ENCODE results near the gene FBXL2. TPM values are rescaled to one million over a fixed set of nuclear protein-coding genes. Genes with fewer than 3 reads are reported as not detected.
A peak's percentile ranks its signal among the peaks of the same experiment; 100 is the strongest.

The FBXL2 gene
- total RNA-seq, 1 experiment from 2014 or later = 9.8 TPM

GRCh38 chr3:33388374-33389100 is 111.3 kb downstream of the FBXL2 start:
- H3K9me3 Mint-ChIP-seq (ENCODE audit: unreplicated experiment) = no peaks in the 10 kb centered on the region
- DNase-seq (ENCODE audit: unreplicated experiment) = no peak
- peaks cover 95% of the 10 kb centered on the region for H3K36me3 Mint-ChIP-seq (ENCODE audit: insufficient read depth, unreplicated experiment)
- intact Hi-C loops (cut with micrococcal nuclease) = no loop called here
- POLR2A ChIA-PET = no interaction called here
- CTCF ChIA-PET = interaction anchor here (0.5 to 4.4 kb wide), 8 partner anchors 13 to 257 kb away, joined by 3 to 32 read pairs (median 4); no protein-coding TSS in a partner anchor
- no peaks in the 10 kb centered on the region for H3K27me3 Mint-ChIP-seq (ENCODE audit: insufficient read depth, unreplicated experiment)
- TF ChIP-seq CTCF (IDR thresholded peaks at IDR 0.05; ENCODE audit: unreplicated experiment) = no peak
- no peak overlapping the region for H3K4me3 Mint-ChIP-seq (ENCODE audit: unreplicated experiment)
- BruUV-seq (replicated peaks) = TSS peak; percentile 54
- H3K4me1 Mint-ChIP-seq (ENCODE audit: insufficient read depth, unreplicated experiment) = peaks cover 14% of the 10 kb centered on the region
- no peak overlapping the region for H3K27ac Mint-ChIP-seq (ENCODE audit: low read depth, unreplicated experiment)

- intact Hi-C loops (cut with micrococcal nuclease) = loop anchor here (5.0 kb wide), 1 partner anchor 47 kb away; no protein-coding TSS in a partner anchor
Measured at GRCh38 chr3:33389908-33390307, 112.7 kb downstream of the FBXL2 start.

GRCh38 chr3:33391255-33391995 is 114.2 kb downstream of the FBXL2 start:
- H3K9me3 Mint-ChIP-seq (ENCODE audit: unreplicated experiment) = no peaks in the 10 kb centered on the region
- intact Hi-C loops (cut with micrococcal nuclease) = loop anchor here (5.0 kb wide), 1 partner anchor 46 kb away; no protein-coding TSS in a partner anchor
- peaks cover 14% of the 10 kb centered on the region for H3K4me1 Mint-ChIP-seq (ENCODE audit: insufficient read depth, unreplicated experiment)
- peaks cover 84% of the 10 kb centered on the region for H3K36me3 Mint-ChIP-seq (ENCODE audit: insufficient read depth, unreplicated experiment)
- ChIA-PET POLR2A (no interaction called here), CTCF (interaction anchor here (0.5 to 2.0 kb wide), 3 partner anchors 394 to 662 kb away, joined by 3 to 6 read pairs (median 4); no protein-coding TSS in a partner anchor)
- no TSS peak for BruUV-seq (replicated peaks)
- H3K27ac Mint-ChIP-seq (ENCODE audit: low read depth, unreplicated experiment) = peak overlapping the region; percentile 36
- TF ChIP-seq CTCF (IDR thresholded peaks at IDR 0.05; ENCODE audit: unreplicated experiment) = no peak
- DNase-seq (ENCODE audit: unreplicated experiment) = no peak
- H3K4me3 Mint-ChIP-seq (ENCODE audit: unreplicated experiment) = no peak overlapping the region
- H3K27me3 Mint-ChIP-seq (ENCODE audit: insufficient read depth, unreplicated experiment) = no peaks in the 10 kb centered on the region

More at GRCh38 chr3:33389908-33390307, 112.7 kb downstream of the FBXL2 start:
- no peak for TF ChIP-seq CTCF (IDR thresholded peaks at IDR 0.05; ENCODE audit: unreplicated experiment)
- BruUV-seq (replicated peaks) = no TSS peak
- ChIA-PET CTCF (interaction anchor here (0.6 to 2.0 kb wide), 7 partner anchors 12 to 856 kb away, joined by 3 to 8 read pairs (median 4); no protein-coding TSS in a partner anchor), POLR2A (interaction anchor here (0.6 kb wide), 1 partner anchor 262 kb away, joined by 3 read pairs; no protein-coding TSS in a partner anchor)
- DNase-seq (ENCODE audit: unreplicated experiment) = no peak
- peaks cover 88% of the 10 kb centered on the region for H3K36me3 Mint-ChIP-seq (ENCODE audit: insufficient read depth, unreplicated experiment)
- H3K9me3 Mint-ChIP-seq (ENCODE audit: unreplicated experiment) = no peaks in the 10 kb centered on the region
- no peaks in the 10 kb centered on the region for H3K27me3 Mint-ChIP-seq (ENCODE audit: insufficient read depth, unreplicated experiment)
- peaks cover 14% of the 10 kb centered on the region for H3K4me1 Mint-ChIP-seq (ENCODE audit: insufficient read depth, unreplicated experiment)
- H3K4me3 Mint-ChIP-seq (ENCODE audit: unreplicated experiment) = no peak overlapping the region
- no peak overlapping the region for H3K27ac Mint-ChIP-seq (ENCODE audit: low read depth, unreplicated experiment)

- intact Hi-C loops (cut with micrococcal nuclease) = loop anchor here (2.0 to 5.0 kb wide), 2 partner anchors 45 to 325 kb away; no protein-coding TSS in a partner anchor
- H3K9me3 Mint-ChIP-seq (ENCODE audit: unreplicated experiment) = no peaks in the 10 kb centered on the region
- H3K4me3 Mint-ChIP-seq (ENCODE audit: unreplicated experiment) = no peak overlapping the region
- TF ChIP-seq CTCF (IDR thresholded peaks at IDR 0.05; ENCODE audit: unreplicated experiment) = no peak
- ChIA-PET CTCF (no interaction called here), POLR2A (no interaction called here)
- peaks cover 14% of the 10 kb centered on the region for H3K4me1 Mint-ChIP-seq (ENCODE audit: insufficient read depth, unreplicated experiment)
- no TSS peak for BruUV-seq (replicated peaks)
- no peak for DNase-seq (ENCODE audit: unreplicated experiment)
- H3K27ac Mint-ChIP-seq (ENCODE audit: low read depth, unreplicated experiment) = peak overlapping the region; percentile 13
- peaks cover 85% of the 10 kb centered on the region for H3K36me3 Mint-ChIP-seq (ENCODE audit: insufficient read depth, unreplicated experiment)
- H3K27me3 Mint-ChIP-seq (ENCODE audit: insufficient read depth, unreplicated experiment) = no peaks in the 10 kb centered on the region
Measured at GRCh38 chr3:33392144-33392543, 114.9 kb downstream of the FBXL2 start.
